HEK293T (cell line): Measurements from ENCODE around the gene UBL7.
"Not testable (repeated sequence)": the region's sequence is repeated elsewhere in the genome, so short reads cannot be mapped to it uniquely, and the experiment has no call there.

Experiments
- CTCF ChIA-PET: fragments of 350-600 bp; formaldehyde crosslinking; extraction: SDS; loops from one replicate; lab custom pipeline; 2021; ENCODE audit warnings: antibody characterized with exemption, inconsistent platforms; lab: Yijun Ruan, JAX
- POLR2A ChIA-PET: fragments of 350-600 bp; formaldehyde crosslinking; extraction: SDS; loops from one replicate; lab custom pipeline; 2020; ENCODE audit warnings: antibody characterized with exemption, inconsistent platforms; lab: Yijun Ruan, JAX
- DNase-seq: peaks from one replicate; pipeline ENCODE4 v3.0.0; 2012; ENCODE audit warnings: mixed read lengths; ENCODE audit errors: extremely low spot score
- ARNT ChIP-seq: fragments of 450-650 bp; IDR thresholded peaks from 2 replicates; pipeline ENCODE4 v1.6.1; 2017; ENCODE audit warnings: mild to moderate bottlenecking
- BHLHE40 ChIP-seq: fragments of 450-650 bp; IDR thresholded peaks from 2 replicates; pipeline ENCODE4 v1.6.1; 2016; ENCODE audit warnings: mild to moderate bottlenecking, moderate library complexity, borderline replicate concordance
- CTBP1 ChIP-seq: fragments of 450-650 bp; IDR thresholded peaks from 2 replicates; pipeline ENCODE4 v1.6.1; 2016; ENCODE audit warnings: borderline replicate concordance
- ELF4 ChIP-seq: fragments of 450-650 bp; IDR thresholded peaks from 2 replicates; pipeline ENCODE4 v1.6.1; 2017; ENCODE audit warnings: antibody characterized with exemption
- FOXA1 ChIP-seq: fragments of 450-650 bp; IDR thresholded peaks from 2 replicates; pipeline ENCODE4 v1.6.1; 2016; ENCODE audit warnings: mild to moderate bottlenecking
- FOXK2 ChIP-seq: fragments of 450-650 bp; IDR thresholded peaks from 2 replicates; pipeline ENCODE4 v1.6.1; 2016; ENCODE audit warnings: mild to moderate bottlenecking
- FOXM1 ChIP-seq: fragments of 450-650 bp; IDR thresholded peaks from 2 replicates; pipeline ENCODE4 v1.6.1; 2017; ENCODE audit warnings: mild to moderate bottlenecking, borderline replicate concordance
- HDGF ChIP-seq: fragments of 450-650 bp; IDR thresholded peaks from 2 replicates; pipeline ENCODE4 v1.6.1; 2017; ENCODE audit warnings: antibody characterized with exemption, borderline replicate concordance
- L3MBTL2 ChIP-seq: fragments of 450-650 bp; conservative IDR thresholded peaks from 2 replicates; pipeline ENCODE4 v1.6.1; 2016; ENCODE audit warnings: mild to moderate bottlenecking
- LEF1 ChIP-seq: fragments of 450-650 bp; IDR thresholded peaks from 2 replicates; pipeline ENCODE4 v1.6.1; 2017; ENCODE audit warnings: mild to moderate bottlenecking, borderline replicate concordance
- NFRKB ChIP-seq: fragments of 450-650 bp; IDR thresholded peaks from 2 replicates; pipeline ENCODE4 v1.6.1; 2016; ENCODE audit warnings: mild to moderate bottlenecking, moderate library complexity
- PKNOX1 ChIP-seq: fragments of 450-650 bp; IDR thresholded peaks from 2 replicates; pipeline ENCODE4 v1.6.1; 2016
- SP1 ChIP-seq: fragments of 450-650 bp; IDR thresholded peaks from 2 replicates; pipeline ENCODE4 v1.6.1; 2017
- SUZ12 ChIP-seq: fragments of 450-650 bp; IDR thresholded peaks from 2 replicates; pipeline ENCODE4 v1.6.1; 2016; ENCODE audit warnings: mild to moderate bottlenecking
- TARDBP ChIP-seq: fragments of 450-650 bp; IDR thresholded peaks from 2 replicates; pipeline ENCODE4 v1.6.1; 2016
- ZNF384 ChIP-seq: fragments of 450-650 bp; IDR thresholded peaks from 2 replicates; pipeline ENCODE4 v1.6.1; 2016

The UBL7 gene

GRCh38 chr15:74459798-74460197, 1.2 kb downstream of the UBL7 start:
- peak; percentile 60 for TF ChIP-seq ZNF384
- ChIA-PET POLR2A (interaction anchor here (2.1 to 2.6 kb wide), 3 partner anchors 14 to 151 kb away, joined by 5 to 9 read pairs (median 6); no protein-coding TSS in a partner anchor), CTCF (interaction anchor here (0.7 kb wide), 1 partner anchor 317 kb away, joined by 3 read pairs; no protein-coding TSS in a partner anchor)
- not testable (repeated sequence) for DNase-seq

- CTCF ChIA-PET = no interaction called here
- TF ChIP-seq BHLHE40 = no peak
- TF ChIP-seq TARDBP = no peak
- DNase-seq = peak; percentile 48
- POLR2A ChIA-PET = no interaction called here
These were observed 2.5 kb downstream of the UBL7 start for GRCh38 chr15:74458473-74458872.

GRCh38 chr15:74457036-74457435, 3.9 kb downstream of the UBL7 start:
- POLR2A ChIA-PET, DNase-seq, CTCF ChIA-PET: not testable (repeated sequence)

GRCh38 chr15:74454764-74455500, 6.0 kb downstream of the UBL7 start:
- TF ChIP-seq TARDBP (no peak), LEF1 (no peak), ARNT (no peak), SP1 (no peak), NFRKB (no peak), L3MBTL2 (no peak)
- ChIA-PET POLR2A (no interaction called here), CTCF (interaction anchor here (1.1 kb wide), 2 partner anchors 15 to 73 kb away, joined by 4 to 6 read pairs; no protein-coding TSS in a partner anchor)
- no peak for DNase-seq

- ChIA-PET CTCF (interaction anchor here (1.1 kb wide), 2 partner anchors 15 to 72 kb away, joined by 4 to 6 read pairs; no protein-coding TSS in a partner anchor), POLR2A (interaction anchor here (1.2 kb wide), 1 partner anchor 8 kb away, joined by 4 read pairs; no protein-coding TSS in a partner anchor)
- no peak for DNase-seq
- TF ChIP-seq TARDBP (no peak), ELF4 (no peak), PKNOX1 (no peak), NFRKB (no peak), LEF1 (no peak), BHLHE40 (no peak), ZNF384 (no peak), FOXM1 (no peak), ARNT (no peak), CTBP1 (no peak), SP1 (no peak), FOXA1 (no peak), SUZ12 (no peak), L3MBTL2 (no peak), HDGF (no peak), FOXK2 (no peak)
These were observed 6.8 kb downstream of the UBL7 start for GRCh38 chr15:74453925-74454763.

GRCh38 chr15:74451861-74452835, 8.8 kb downstream of the UBL7 start:
- no peak for DNase-seq
- POLR2A ChIA-PET = interaction anchor here (1.0 to 2.0 kb wide), 2 partner anchors 9 kb away, joined by 4 to 11 read pairs; partner anchors contain the start of gene UBL7
- CTCF ChIA-PET = interaction anchor here (0.6 kb wide), 1 partner anchor 101 kb away, joined by 3 read pairs; no protein-coding TSS in a partner anchor
- TF ChIP-seq LEF1 = no peak
- TF ChIP-seq HDGF = no peak
- TF ChIP-seq CTBP1 = no peak
- no peak for TF ChIP-seq L3MBTL2
- TF ChIP-seq TARDBP = no peak
- TF ChIP-seq ZNF384 = no peak
- no peak for TF ChIP-seq ARNT
- no peak for TF ChIP-seq SUZ12
- TF ChIP-seq BHLHE40 = no peak
- TF ChIP-seq FOXA1 = no peak
- no peak for TF ChIP-seq SP1
- TF ChIP-seq FOXM1 = no peak

- ChIA-PET CTCF (interaction anchor here (0.6 kb wide), 1 partner anchor 101 kb away, joined by 3 read pairs; no protein-coding TSS in a partner anchor), POLR2A (interaction anchor here (1.0 to 2.0 kb wide), 2 partner anchors 8 to 10 kb away, joined by 4 to 11 read pairs; partner anchors contain the start of gene UBL7)
- no peak for DNase-seq
- TF ChIP-seq PKNOX1 (no peak), SP1 (no peak), FOXA1 (no peak), CTBP1 (no peak), HDGF (no peak), LEF1 (no peak), BHLHE40 (no peak), NFRKB (no peak), FOXM1 (no peak)
These were observed 9.6 kb downstream of the UBL7 start for GRCh38 chr15:74451322-74451721.
